Endothelial cell of hepatic sinusoid (primary cell): ENCODE results near the gene LRP1.

Source experiments
- in situ Hi-C: cut with HindIII; loops from 2 replicates; pipeline ENCODE4 v1.10.0; 2017; ENCODE audit warnings: low sequenced_read_pairs

The LRP1 gene

GRCh38 chr12:57127726-57128518, at the start of gene LRP1:
TSS of gene LRP1 (plus strand) at chr12:57128483. CDS start at chr12:57128965, 482 bp downstream.
- in situ Hi-C loops, result loop anchor here (10.0 kb wide), 1 partner anchor 63 kb away; no protein-coding TSS in a partner anchor

DNA sequence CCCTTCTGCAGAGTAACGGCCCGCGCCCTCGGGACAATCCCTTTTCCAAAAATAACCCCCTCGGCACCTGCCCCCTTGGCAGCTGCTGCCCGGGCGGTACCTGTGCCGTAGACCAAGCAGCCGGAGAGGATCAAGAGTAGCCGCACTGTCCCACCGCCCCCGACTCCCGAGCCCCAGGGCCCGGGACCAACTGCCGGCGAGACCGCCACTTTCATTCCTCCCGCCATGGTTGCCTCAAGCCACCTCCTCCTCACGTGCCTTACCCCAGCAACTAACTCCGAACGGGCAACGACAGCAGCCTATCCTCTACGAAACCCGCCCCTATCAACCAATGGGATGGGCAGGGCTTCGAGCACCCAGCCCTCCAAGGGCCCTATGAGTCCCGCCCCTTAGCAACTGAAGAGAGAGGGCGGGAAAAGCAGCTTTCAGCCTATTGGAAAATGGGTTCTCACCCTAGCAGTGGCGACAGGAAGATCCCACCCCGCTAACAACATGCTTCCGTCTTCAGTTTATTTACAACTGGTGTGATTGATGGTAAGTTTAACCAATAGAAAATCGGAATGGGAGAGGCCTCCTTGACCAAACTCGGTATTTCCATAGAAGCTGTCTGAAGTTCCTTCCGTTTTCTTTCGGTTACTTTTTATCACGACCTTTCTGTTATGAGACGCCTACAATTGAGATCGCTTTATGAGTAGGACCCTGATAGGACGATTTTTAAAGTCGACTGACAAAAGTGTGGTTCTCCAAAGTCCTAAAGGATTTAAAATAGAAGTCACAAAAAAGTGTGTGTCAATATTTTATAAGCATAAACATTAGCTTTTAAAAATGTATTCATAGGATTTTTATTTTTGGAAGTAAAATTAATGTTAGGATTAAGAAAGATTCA, 49.5 kb upstream of the LRP1 start, which contains the start of gene NEMP1:
Gene NEMP1, minus strand, starts transcription at position 273 of the 886 bp plus-strand sequence. Its CDS starts 46 bp downstream, at position 227.
- in situ Hi-C loops, result no loop called here

DNA sequence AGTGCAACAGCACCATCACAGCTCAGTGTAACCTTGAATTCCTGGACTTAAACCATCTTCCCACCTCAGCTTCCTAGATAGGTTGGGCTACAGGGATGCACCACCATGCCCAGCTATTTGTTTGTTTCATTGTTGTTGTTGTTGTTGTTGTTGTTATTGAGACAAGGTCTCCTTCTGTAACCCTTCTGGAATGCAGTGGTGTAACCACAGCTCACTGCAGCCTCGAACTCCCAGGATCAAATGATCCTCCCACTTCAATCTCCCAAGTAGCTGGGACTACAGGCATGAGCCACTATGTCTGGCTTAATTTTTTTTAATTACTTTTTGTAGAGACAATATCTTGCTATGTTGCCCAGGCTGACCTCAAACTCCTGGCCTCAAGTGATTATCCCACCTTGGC, 48.5 kb upstream of the LRP1 start:
- in situ Hi-C loops, result no loop called here

- in situ Hi-C loops, result no loop called here
Measured at GRCh38 chr12:57080855-57081254, 47.4 kb upstream of the LRP1 start.

DNA sequence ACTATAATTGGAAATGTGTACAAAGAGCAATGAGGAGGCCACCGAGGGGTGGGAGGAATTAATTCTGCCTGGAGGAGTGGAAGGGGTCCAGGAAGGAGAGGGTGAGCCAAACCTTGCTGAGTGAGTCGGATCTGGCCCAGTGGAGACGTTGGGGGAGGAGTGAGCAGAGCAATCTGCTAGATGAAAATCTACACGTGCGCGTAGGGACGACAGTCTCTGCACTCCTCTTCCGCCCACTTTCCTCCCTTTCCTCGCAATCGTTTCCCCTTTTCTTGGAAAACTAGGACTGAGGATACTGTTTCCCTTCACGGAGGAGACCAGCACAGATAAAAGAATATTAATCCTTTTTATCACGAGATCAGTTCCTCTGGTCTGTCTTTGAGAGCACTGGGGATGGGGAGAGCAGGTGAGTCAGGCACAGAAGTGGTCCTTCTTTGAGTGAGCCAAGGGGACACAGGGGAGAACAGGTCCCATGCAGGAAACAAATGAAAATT, 42.2 kb upstream of the LRP1 start:
- in situ Hi-C loops, result no loop called here

DNA sequence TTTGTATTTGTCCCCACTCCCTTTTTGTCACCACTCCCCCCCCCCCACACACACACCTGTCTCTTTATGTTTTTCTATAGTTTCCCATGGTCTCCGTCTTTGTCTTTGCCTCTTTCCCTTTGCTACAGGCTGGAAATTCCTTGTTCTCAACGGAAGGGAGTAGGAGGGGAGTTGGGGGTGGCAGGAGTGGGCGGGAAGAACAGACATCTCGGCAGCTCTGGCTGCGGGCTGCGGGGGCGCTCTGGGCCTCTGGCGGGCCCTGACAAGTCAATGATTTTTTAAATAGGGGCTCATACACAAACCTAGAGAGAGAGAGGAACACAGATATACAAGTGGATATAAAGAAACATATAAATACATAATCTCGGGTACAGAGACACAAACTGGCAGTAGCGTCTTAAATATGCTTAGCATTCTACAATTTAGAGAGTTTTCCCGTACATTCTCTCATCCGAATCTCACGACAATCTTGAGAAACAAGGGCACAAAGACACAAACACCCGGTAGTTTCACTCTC, 41.7 kb upstream of the LRP1 start:
- in situ Hi-C loops, result no loop called here

- in situ Hi-C loops, result no loop called here
Measured at GRCh38 chr12:57087010-57087690, 41.1 kb upstream of the LRP1 start.

GRCh38 chr12:57087691-57088353, 40.5 kb upstream of the LRP1 start:
- in situ Hi-C loops, result no loop called here

DNA sequence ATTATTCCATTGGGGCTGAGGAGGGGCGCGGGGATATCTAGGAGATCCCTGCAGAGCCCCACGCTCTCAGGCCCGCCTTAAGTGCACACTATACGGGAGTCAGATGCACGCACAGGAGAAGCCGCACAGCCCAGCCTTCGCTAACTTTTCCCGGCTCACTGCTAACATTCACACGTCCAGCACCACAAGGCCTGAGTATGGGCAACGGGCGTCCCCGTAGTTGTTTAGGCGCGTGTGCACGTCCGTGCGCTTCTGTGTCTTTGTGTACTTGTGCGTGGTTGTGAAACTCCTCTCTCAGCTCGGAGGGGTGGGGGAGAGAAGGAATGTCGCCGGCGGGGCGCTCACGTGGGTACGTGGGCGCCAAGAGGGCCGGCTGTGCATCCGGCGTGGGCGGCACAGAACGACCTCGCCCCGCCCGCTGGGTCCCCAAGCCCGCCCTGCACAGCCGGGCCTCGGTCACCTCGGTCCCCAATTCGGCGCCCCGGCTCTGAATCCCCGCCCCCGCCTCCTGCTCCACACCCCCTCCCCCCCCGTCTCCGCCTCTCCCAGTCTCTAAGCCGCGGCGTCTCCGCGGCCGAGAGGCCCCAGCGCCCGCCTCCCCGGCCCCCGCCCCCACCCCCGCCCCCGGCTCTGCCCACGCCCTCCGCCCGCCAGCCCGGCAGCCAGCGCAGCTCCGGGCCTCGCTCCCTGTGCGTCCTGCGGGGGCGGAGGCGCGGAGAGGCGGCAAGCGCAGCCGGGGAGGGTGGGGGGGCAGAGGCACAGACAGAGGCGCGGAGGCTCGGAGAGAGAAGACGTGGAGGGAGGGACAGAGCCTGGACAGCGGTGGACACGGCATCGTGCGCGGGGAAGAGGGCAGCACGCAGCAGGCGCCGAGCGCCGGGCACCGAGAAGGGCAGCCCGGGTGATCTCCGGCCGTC, 39.7 kb upstream of the LRP1 start, which contains the start of gene NAB2:
Gene NAB2, plus strand, starts transcription at position 761 of the 917 bp plus-strand sequence. CDS start 158 bp downstream, outside the sequence.
- in situ Hi-C loops, result no loop called here

- in situ Hi-C loops, result no loop called here
Measured at GRCh38 chr12:57089271-57090245, 38.7 kb upstream of the LRP1 start.

GRCh38 chr12:57090490-57090889, 37.8 kb upstream of the LRP1 start:
- in situ Hi-C loops, result no loop called here

DNA sequence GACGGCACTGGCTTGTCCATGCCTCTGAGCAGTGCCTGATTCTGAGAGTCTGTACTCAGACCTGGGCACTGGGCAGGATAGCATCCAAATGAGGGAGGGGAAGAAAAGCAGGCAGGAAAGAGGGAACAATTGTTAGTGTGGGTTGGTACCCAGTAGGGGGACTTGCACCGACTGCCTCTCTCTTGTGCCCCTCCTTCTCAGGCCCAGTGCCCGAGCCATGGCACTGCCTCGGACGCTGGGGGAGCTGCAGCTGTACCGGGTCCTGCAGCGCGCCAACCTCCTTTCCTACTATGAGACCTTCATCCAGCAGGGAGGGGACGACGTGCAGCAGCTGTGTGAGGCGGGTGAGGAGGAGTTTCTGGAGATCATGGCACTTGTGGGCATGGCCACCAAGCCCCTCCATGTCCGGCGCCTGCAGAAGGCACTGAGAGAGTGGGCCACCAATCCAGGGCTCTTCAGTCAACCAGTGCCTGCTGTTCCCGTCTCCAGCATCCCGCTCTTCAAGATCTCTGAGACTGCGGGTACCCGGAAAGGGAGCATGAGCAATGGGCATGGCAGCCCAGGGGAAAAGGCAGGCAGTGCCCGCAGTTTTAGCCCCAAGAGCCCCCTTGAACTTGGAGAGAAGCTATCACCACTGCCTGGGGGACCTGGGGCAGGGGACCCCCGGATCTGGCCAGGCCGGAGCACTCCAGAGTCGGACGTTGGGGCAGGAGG, 37.2 kb upstream of the LRP1 start:
- in situ Hi-C loops, result no loop called here

DNA sequence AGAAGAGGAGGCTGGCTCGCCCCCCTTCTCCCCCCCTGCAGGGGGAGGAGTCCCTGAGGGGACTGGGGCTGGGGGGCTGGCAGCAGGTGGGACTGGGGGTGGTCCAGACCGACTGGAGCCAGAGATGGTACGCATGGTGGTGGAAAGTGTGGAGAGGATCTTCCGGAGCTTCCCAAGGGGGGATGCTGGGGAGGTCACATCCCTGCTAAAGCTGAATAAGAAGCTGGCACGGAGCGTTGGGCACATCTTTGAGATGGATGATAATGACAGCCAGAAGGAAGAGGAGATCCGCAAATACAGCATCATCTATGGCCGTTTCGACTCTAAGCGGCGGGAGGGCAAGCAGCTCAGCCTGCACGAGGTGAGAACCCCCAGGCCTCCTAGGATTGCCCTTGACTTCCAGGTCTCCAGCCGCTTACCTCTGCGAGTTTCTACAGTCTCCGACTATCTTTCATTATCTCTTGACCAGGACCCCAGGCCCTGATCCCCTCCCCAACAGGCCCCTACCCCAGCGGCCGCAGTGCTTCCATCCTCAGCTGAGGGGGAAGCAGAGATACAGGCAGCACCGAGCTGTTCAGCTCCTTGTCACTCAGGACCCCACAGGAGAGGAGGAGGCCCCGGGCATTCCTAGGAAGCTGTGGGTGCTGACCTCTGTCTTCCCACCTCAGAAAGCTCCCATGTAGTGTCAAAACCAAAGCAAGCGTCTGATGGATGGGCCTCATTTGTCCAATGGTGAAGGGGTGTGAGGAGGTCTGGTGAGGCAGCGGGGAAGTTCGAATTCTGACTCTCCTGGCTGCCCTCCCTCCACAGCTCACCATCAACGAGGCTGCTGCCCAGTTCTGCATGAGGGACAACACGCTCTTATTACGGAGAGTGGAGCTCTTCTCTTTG, 36.4 kb upstream of the LRP1 start:
- in situ Hi-C loops, result no loop called here

DNA sequence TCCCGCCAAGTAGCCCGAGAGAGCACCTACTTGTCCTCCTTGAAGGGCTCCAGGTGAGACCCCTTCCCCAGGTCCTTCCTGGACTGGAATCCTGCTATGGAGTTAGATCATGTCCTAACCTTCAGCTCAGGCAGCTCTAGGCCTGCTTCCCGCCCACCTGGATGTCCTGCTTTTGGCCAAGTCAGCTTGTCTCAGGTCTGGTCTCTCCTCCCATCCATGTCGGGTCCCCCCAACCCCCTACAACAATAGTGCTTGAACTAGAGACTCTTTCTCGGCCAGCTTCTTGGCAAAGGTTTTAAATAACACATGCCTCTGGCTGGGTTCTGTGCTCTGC, 35.8 kb upstream of the LRP1 start:
- in situ Hi-C loops, result no loop called here

GRCh38 chr12:57092876-57093414, 35.3 kb upstream of the LRP1 start:
- in situ Hi-C loops, result no loop called here
